Adrenal gland (tissue), 12 donors: Measurements from ENCODE around the gene STXBP1. TPM values are rescaled to one million over a fixed set of nuclear protein-coding genes. Genes with fewer than 3 reads are reported as not detected.

Experiments
- DNase-seq, 7 donors: peaks; one replicate each; pipeline ENCODE4 v3.0.0-alpha.2; 2019 to 2020
- H3K27ac ChIP-seq, 5 donors: fragments of 200-600 bp; sonication (generic) in 4 of 5; 1 replicate in 3 of 5; 2 replicates in 2 of 5; pipeline versions ENCODE4 v1.5.1 to v1.8.0; 2016 to 2020; ENCODE audit warnings: mild to moderate bottlenecking in 1 of 5
- H3K27me3 ChIP-seq: fragments of 200-600 bp; 2 replicates; pipeline ENCODE4 v1.8.0; 2021
- H3K36me3 ChIP-seq, 2 donors: fragments of 200-600 bp; replicated peaks in 1 of 2; 1 replicate in 1 of 2; 2 replicates in 1 of 2; pipeline versions ENCODE4 v1.5.1 to v1.8.0; 2018 to 2022
- H3K4me1 ChIP-seq, 2 donors: fragments of 200-600 bp; replicated peaks in 1 of 2; 1 replicate in 1 of 2; 2 replicates in 1 of 2; pipeline versions ENCODE4 v1.5.1 to v1.8.0; 2018 to 2021
- H3K4me3 ChIP-seq, 4 donors: fragments of 200-600 bp; sonication (generic) in 3 of 4; one replicate each; pipeline ENCODE4 v1.5.1; 2016 to 2018
- H3K9me3 ChIP-seq, 3 donors: fragments of 200-600 bp; sonication (generic) in 1 of 3; replicated peaks in 1 of 3; 1 replicate in 2 of 3; 2 replicates in 1 of 3; pipeline versions ENCODE4 v1.5.1 to v1.8.0; 2016 to 2021
- CTCF ChIP-seq, 6 experiments: fragments of 450-650 bp in 4 of 6; fragments of 200-600 bp in 2 of 6; sonication (generic) in 1 of 6; IDR thresholded peaks; 1 replicate in 5 of 6; 2 replicates in 1 of 6; pipeline versions ENCODE4 v1.5.1 to v1.8.0; 2016 to 2021; ENCODE audit warnings: antibody characterized with exemption in 6 of 6, mild to moderate bottlenecking in 2 of 6, moderate library complexity in 1 of 6
- POLR2A ChIP-seq, 2 donors: fragments of 450-650 bp; IDR thresholded peaks; one replicate each; pipeline ENCODE4 v1.6.1; 2017; ENCODE audit warnings: antibody characterized with exemption in 2 of 2, mild to moderate bottlenecking in 2 of 2, moderate library complexity in 1 of 2
- WGBS, 4 donors: extraction: QIAGEN DNeasy Blood & Tissue Kit in 2 of 4; methylation state at CpG; one replicate each; pipeline versions ENCODE4 v1.1.5 to v1.1.7; 2013 to 2017; 5-methylcytosine and 5-hydroxymethylcytosine counted together
- intact Hi-C, 2 donors: fragments of 100-400 bp; cut with DNase I; formaldehyde crosslinking; loops; one replicate each; pipeline versions ENCODE4 v1.14.1 to v1.15.0; 2022 to 2023
- polyA plus RNA-seq, 3 donors: library from polyadenylated mRNA; stranded (reverse); fragments of 200-250 nt in 2 of 3; fragments of 350-450 nt in 1 of 3; fragmentation: Illumina TruSeq in 1 of 3; extraction: RNeasy Lipid Tissue Mini Kit (QIAGEN cat#74804) in 1 of 3; gene quantifications; one replicate each; pipeline ENCODE4 v1.2.3, GENCODE V29; 2013 to 2014
- total RNA-seq, 9 donors: library from RNA; depleted of rRNA in 4 of 9; stranded (reverse); fragments of >200 nt in 4 of 9; fragments of 120-200 nt in 1 of 9; fragmentation: NEBNext Ultra II Directional in 1 of 9; extraction: Animal tissue kit (Norgen Biotek cat#: 25700) in 1 of 9; gene quantifications; one replicate each; pipeline versions ENCODE4 v1.1.0 to v1.2.4, GENCODE V29; 2013 to 2023
- donor health status: healthy with polysubstance abuse.
- donor health status: Bipolar disorder and iron deficiency.
- donor health status: DM: yes; HTN: yes; CAD: no.
- donor health status: DM: no; HTN: no; CAD: no.
- donor health status: DM: no; HTN: no; CAD: no.
- donor health status: DM: yes; HTN: yes; CAD: no.

The STXBP1 gene
- total and polyA plus RNA-seq, 12 donors, result 15.4 to 169 (median 59.6) TPM

DNA sequence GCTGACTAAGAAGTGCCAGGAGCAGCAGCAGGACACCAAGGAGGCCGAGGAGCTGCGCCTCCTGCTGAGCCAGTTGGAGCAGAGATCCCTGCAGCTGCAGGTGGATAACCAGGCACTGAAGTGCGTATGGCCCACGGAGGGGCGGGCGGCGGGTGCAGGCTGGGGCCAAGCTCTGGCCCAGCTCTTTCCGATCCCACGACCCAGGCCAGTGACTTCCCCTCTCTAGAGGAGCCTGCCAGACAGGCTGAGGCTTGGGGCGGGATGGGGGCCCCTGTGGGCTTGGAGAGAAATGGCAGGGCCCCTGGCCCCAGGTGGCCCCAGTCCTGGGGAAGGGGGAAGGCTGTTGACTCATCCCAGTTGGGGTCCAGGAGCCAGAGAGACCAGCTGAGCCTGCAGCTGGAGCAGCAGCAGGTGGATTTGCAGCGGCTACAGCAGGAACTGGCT, 99.8 kb downstream of the STXBP1 start:
- TF ChIP-seq POLR2A (IDR thresholded peaks at IDR 0.05) (no peak), CTCF (IDR thresholded peaks at IDR 0.05) (no peak)
- no peak for DNase-seq
- intact Hi-C loops, result no loop called here
- Histone ChIP-seq H3K27ac (no peak overlapping the region), H3K4me3 (no peak overlapping the region), H3K36me3 (no peaks in the 10 kb centered on the region), H3K4me1 (peaks cover 14 to 16% of the 10 kb centered on the region in 2 donors), H3K9me3 (no peaks in the 10 kb centered on the region), H3K27me3 (no peaks in the 10 kb centered on the region)
- 77 to 100% (median 86%) methylated on average over 1 to 11 of the region's 11 CpGs for WGBS, 4 donors

DNA sequence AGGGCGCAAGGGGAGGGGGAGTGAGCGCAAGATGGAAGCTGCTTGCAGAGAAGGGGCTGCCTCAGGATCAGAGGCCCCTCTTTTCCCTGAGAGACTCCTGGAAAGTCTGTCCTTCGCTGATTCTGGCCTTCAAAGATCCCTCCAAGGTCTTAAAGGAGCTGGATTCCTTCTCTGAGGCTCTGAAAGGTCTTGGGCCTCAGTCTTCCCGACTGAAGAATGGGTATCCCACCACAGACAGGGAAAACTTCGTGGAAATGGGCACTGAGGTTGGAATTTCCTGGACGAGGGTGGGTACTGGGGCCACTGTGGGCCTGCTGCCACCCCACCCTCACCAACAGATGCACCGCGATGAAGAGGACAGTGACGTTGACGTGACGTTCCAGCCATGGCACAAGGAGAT, 100.3 kb downstream of the STXBP1 start:
- DNase-seq, result no peak
- 90 to 93% (median 92%) methylated on average over 9 to 11 of the region's 11 CpGs for WGBS, 4 donors
- Histone ChIP-seq H3K4me3 (no peak overlapping the region), H3K9me3 (no peaks in the 10 kb centered on the region), H3K27ac (no peak overlapping the region), H3K27me3 (no peaks in the 10 kb centered on the region), H3K4me1 (peaks cover 14 to 16% of the 10 kb centered on the region in 2 donors), H3K36me3 (no peaks in the 10 kb centered on the region)
- no peak for TF ChIP-seq CTCF (IDR thresholded peaks at IDR 0.05)
- no peak for TF ChIP-seq POLR2A (IDR thresholded peaks at IDR 0.05)
- intact Hi-C loops, result no loop called here

DNA sequence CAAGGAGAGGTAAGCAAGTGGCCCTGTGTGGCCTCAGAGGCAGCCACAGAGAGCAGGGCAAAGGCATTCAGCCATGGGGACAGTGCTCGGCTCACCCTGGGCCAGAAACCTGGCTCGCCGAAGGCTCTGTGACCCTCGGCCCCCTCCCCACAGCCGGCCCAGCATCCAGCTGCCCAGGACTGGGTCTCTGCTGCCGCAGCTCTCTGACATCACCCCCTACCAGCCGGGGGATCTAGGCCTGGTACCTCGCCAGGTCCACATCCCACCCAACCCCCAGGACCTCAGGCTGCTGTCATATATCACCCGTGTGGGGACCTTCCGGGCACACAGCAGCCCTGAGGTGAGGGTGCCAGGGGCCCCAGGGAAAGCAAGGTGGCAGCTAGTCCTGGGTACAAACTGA, 100.8 kb downstream of the STXBP1 start:
- H3K9me3 ChIP-seq, result no peaks in the 10 kb centered on the region
- H3K27ac ChIP-seq, result no peak overlapping the region
- intact Hi-C loops, result no loop called here
- no peak for DNase-seq
- H3K4me1 ChIP-seq, result peaks cover 14 to 20% of the 10 kb centered on the region in 2 donors
- H3K27me3 ChIP-seq, result no peaks in the 10 kb centered on the region
- 87 to 95% (median 94%) methylated on average over 9 to 10 of the region's 10 CpGs; no CpG with 5 or more reads in 1 of the 4 donors for WGBS, 4 donors
- H3K4me3 ChIP-seq, result no peak overlapping the region
- no peaks in the 10 kb centered on the region for H3K36me3 ChIP-seq
- TF ChIP-seq CTCF (IDR thresholded peaks at IDR 0.05), result no peak
- TF ChIP-seq POLR2A (IDR thresholded peaks at IDR 0.05), result no peak

DNA sequence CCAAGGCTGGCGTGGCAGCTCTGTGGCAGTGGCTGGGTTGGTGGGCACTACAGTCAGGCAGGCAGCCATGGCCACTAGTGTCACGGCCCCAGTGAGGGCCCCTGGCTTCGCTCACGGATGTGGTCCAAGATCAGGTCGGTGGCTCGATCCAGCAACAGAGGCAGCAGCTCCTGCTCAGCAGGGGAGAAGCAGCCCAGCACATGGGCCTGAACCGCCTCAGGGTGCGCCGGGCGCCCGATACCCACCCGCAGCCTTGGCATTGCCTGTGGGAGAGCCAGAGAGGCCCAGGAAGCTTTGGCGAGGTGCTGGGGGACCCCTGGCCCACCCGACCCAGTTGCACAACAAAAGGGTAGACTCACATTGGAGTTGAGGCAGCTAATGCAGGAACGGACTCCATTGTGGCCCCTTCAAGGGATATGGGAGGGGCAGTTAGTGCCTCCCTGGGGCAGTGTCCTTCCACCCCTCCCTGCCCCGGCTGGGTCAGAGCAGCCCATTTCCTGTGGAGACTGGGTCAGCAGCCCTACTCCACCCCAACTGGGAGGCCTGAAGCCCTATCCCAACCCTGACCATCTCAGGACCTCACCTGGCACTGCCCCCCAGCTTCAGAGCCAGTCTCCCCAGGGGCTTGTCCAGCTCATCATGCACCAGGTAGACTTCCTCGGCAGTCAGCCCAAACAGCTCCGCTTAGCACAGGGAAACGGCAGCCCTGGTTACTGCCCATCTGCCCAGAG, 102.1 kb downstream of the STXBP1 start:
- TF ChIP-seq POLR2A (IDR thresholded peaks at IDR 0.05), result no peak
- no peaks in the 10 kb centered on the region for H3K36me3 ChIP-seq
- H3K27me3 ChIP-seq, result no peaks in the 10 kb centered on the region
- H3K27ac ChIP-seq, result no peak overlapping the region
- DNase-seq, result no peak
- intact Hi-C loops, result no loop called here
- peaks cover 14 to 22% of the 10 kb centered on the region in 2 donors for H3K4me1 ChIP-seq
- H3K4me3 ChIP-seq, result peak overlapping the region in 2 of 4 donors; percentile 87 to 98
- 70 to 78% (median 77%) methylated on average over 6 to 19 of the region's 19 CpGs for WGBS, 4 donors
- no peaks in the 10 kb centered on the region for H3K9me3 ChIP-seq
